IPS DF 4.7 (cell line): Measurements from ENCODE around the gene CLCF1.
"Not testable (repeated sequence)": the region's sequence is repeated elsewhere in the genome, so short reads cannot be mapped to it uniquely, and the experiment has no call there.

ENCODE experiments used
- DNase-seq: peaks from one replicate; pipeline ENCODE4 v3.0.0-alpha.2; 2013; ENCODE audit warnings: low spot score; ENCODE audit errors: extremely low read depth

Gene CLCF1

GRCh38 chr11:67408437-67409200, 35.2 kb upstream of the CLCF1 start:
- no peak for DNase-seq

DNA sequence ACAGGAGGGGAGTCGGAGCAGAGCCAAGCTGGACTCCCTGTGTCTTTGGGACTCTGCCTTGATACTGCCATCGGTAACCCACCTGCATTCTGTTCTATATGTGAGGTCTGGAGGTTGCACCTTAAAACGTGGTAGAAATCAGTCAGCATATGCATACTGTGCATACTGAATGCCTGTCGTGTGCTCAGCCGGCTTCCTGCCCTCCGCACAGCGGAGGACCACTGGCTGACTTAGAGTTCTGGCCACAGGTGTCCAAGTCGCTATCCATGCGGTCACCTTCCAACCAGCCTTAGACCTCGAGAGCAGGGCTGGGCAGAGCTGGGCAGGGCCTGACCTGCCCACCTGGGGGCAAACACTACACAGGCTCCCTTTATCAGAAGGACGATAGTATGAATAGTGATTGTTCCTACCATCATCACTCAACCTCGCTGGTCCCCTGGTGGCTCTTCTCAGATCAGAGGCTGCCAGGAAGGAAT, 34.3 kb upstream of the CLCF1 start:
- no peak for DNase-seq

DNA sequence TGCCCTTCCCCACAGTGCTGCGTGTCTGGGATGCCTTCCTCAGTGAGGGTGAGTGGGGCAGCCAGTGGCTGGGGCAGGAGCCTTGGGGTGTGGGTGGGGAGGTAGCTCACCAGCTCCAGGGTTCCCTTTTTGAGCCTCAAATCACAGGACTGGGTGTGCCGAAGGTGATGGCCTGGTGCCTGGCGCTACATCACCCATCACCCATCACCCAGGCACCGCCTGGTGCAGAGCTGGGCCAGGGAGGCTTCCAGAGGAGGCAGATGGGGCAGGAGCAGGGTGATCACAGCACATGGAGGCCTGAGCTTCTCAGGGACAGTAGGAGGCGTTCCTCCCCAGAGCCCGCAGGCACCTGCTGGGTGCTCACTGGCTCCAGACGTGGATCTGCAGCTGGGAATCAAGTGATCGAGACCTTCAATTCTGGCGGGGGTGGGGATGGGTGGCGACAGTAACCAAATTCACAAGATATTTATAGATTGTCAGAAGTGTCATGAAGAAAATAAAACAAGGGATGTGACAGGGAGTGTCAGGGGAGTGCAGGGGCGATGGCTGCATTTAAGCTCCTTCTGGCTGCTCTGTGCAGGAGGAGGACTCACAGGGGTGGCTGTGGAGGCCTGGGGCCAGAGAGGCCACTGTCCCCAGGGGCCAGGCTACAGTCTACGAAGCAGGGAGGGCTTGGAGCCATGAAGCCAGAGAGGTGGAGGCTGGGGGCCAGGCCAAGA, 33.7 kb upstream of the CLCF1 start:
- DNase-seq = no peak

DNA sequence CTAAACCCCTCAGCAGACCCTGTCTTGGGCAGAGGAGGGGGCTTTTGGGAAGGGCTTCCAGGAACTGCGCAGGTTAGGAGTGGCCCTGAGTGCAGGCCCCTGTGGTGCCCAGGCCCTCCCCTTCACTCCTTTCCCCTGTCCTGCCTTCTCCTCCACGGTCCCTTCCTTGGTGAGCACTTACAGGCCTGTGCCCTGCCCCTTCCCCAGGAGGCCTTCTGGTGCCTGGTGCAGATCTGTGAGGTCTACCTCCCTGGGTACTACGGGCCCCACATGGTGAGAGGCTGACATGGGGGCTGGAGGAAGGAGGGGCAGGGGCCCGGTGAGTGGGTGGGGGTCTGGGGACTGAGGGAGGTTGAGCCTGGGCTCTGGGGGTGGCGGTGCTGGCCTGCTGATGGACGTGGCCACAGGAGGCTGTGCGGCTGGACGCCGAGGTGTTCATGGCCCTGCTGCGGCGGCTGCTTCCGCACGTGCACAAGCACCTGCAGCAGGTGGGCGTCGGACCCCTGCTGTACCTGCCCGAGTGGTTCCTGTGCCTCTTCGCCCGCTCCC, 33.1 kb upstream of the CLCF1 start:
- no peak for DNase-seq

GRCh38 chr11:67405688-67406339, 32.4 kb upstream of the CLCF1 start:
- DNase-seq = no peak

GRCh38 chr11:67405196-67405567, 31.8 kb upstream of the CLCF1 start:
- DNase-seq = no peak

GRCh38 chr11:67404515-67405195, 31.3 kb upstream of the CLCF1 start:
- DNase-seq = no peak

DNA sequence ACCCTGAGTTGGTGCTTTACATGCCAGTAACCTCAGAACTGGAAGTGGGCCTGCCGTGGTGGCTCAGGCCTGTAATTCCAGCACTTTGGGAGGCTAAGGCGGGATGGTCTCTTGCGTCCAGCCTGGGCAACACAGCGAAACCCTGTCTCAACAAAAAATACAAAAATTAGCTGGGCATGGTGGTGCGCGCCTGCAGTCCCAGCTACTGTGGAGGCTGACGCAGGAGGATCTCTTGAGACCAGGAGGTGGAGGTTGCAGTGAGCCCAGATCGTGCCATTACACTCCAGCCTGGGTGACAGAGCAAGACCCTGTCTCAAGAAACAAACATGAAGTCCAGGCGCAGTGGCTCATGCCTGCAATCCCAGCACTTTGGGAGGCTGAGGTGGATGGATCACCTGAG, 29.7 kb upstream of the CLCF1 start:
- not testable (repeated sequence) for DNase-seq

- not testable (repeated sequence) for DNase-seq
Measured at GRCh38 chr11:67402192-67402839, 28.9 kb upstream of the CLCF1 start.

DNA sequence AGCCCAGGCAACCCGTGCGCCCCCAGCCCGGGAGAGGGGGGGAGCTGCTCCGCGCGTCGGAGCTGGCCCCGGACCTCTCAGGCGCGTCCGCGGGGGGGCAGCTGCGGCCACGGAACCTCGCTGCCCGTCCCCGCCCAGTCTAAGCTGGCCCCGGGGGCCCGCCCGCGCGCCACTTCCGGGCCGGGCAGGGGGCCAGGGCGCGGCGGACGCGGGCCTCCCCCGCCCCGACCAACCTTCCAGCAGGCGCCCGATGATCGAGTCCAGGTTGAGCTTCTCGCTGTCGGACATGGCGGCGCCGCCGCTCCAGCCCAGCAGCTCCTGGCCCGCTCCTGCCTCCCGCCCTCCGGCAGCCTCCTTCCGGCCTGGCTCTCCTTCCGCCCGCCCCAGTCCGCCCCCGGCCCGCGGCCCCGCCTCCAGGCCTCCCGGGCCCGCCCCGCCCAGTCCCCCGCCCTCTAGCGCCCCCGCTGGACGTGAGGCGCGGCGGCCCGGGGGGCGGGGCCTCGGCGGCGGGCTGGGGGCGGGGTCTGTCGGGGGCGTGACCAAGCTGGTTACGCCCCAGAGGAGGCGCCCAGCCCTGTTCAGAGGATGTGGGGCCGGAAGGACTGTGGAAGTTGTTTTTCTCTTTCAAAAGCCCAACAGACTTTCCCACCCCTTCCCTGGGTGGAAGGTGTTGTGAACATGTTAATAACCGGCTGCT, 28.2 kb upstream of the CLCF1 start, which contains the start of gene PPP1CA:
Gene PPP1CA, minus strand, starts transcription at position 364 of the 697 bp plus-strand sequence. Its CDS starts 76 bp downstream, at position 288.
- no peak for DNase-seq

DNA sequence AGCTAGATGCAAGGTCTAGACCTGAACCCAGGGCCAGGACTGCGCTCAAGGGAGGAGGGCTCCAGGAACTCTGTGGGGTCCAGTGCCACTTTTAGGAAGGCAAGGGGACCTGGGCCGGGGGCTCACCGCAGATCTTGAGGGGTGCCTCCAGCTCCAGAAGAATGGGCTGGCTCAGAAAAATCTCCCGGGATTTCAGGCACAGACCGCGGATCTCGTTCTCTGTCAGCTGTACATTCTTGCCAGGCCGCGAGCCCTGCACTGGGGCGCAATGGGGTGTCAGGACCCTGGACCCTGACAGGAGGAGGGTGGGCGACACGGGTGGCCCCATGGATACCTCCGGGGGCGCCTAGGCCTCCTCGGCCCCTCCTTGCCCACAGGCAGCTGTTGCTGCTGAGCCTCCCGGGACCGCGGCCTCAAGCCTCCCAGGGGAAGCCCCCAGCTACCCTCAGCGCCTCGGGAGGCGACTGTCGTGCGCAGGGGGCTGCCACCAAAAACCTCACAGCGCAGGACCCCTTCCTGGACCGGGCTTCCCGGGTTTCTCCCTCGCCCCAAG, 27.6 kb upstream of the CLCF1 start:
- DNase-seq = no peak

DNA sequence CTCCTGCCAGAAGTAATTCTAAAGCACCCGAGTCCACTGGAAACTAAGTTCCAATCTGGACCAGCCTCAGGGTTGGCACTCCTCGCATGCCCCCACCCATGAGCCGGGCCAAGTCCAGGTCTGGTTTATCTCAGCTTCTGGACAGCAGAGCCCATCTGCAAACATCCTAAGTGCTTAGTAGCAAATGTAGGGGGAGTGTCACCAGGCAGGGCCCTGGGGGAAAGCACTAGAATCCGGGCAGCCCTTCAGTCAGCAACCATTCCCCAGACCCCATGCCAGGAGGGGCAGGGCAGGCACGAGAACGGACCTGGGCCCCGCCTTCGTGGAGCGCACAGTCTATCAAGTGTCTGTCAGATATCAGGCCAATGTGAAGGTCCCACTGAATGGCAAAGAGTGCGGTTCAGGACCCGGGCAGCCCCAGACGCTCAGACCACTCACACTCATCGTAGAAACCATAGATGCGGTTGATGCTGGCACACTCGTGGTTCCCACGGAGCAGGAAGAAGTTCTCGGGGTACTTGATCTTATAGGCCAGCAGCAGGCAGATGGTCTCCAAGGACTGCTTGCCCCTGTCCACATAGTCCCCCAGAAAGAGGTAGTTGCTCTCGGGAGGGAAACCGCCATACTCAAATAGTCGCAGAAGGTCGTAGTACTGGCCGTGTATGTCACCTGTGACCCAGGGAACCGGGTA, 27.0 kb upstream of the CLCF1 start:
- DNase-seq = no peak

DNA sequence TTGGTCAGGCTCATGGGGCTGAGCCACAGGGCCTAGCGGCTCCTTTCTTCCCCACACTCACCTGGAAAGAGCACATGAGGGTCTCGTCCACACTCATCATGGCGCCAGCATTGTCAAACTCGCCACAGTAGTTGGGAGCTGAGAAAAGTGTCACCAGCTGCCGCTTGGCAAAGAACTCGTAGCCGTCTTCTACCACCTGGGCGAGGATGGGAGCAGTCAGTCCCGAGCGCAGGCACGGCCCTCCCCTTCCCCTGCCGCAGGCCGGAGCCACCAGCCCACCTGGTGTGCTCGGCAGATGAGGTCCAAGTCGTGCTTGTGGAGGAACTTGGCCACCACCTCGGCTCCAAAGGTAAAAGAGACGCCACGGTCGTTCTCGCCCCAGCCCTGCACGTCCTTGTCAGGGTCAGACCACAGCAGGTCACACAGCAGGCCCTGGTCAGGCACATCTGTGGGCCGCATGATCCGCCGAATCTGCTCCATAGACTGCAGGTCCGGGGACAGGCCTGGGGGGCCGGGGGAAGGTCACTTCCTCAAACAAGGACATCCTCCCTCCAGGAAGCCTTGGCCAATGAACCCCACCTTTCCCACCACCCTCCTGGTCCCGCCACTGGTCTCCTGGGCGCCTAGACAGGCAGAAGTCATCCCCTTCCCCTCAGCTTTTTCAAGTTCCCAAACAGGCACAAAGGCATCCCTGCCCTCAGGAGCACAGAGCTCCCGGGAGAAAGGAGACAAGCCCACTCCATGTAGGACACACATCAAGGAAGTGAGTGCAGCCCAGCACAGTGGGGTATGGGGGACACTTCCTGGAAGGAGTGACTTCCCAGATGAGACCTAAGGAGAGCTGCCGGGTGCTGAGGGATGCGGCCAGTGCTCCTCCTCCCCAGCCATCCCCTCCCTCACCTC, 25.5 kb upstream of the CLCF1 start:
- DNase-seq = no peak

- no peak for DNase-seq
Measured at GRCh38 chr11:67397986-67398660, 24.7 kb upstream of the CLCF1 start.

DNA sequence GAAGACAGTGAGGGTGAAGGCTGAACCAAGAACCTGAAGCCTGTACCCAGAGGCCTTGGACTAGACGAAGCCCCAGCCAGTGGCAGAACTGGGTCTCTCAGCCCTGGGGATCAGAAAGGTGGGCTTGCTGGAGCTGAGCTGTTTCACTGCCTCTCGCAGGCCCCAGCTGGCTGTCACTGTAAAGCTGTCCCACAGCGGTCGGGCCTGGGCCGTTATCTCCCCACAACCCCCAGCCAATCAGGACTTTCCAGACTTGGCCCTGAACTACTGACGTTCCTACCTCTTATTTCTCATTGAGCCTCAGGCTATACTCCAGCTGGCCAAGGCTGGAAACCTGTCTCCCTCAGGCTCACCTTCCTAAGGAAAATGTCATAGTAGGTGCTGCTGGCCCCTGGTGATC, 24.1 kb upstream of the CLCF1 start:
- DNase-seq = no peak

- DNase-seq = no peak
Measured at GRCh38 chr11:67396587-67397389, 23.4 kb upstream of the CLCF1 start.

DNA sequence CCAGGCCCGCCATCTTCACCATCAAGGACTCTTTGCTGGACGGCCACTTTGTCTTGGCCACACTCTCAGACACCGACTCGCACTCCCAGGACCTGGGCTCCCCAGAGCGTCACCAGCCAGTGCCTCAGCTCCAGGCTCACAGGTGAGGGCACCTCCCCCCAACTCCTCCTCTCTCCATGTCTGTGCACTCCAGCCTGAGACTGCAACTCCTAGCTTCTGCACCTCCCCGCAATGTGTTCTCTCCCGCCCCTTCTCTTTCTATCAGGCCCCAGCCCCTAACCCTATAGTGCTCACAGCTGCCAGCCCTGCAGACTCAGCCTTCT, 22.8 kb upstream of the CLCF1 start:
- no peak for DNase-seq
